Hematopoietic multipotent progenitor cell treated with erythropoietin and hydrocortisone succinate and interleukin-3 and kit ligand, for 6 days (in vitro differentiated cells): ENCODE results near the gene S1PR4.
"Not testable (repeated sequence)": the region's sequence is repeated elsewhere in the genome, so short reads cannot be mapped to it uniquely, and the experiment has no call there.

Source experiments
- DNase-seq: peaks from one replicate; pipeline ENCODE4 v3.0.0-alpha.2; 2015

S1PR4 gene

GRCh38 chr19:3153286-3154230 lies 25.0 kb upstream of the S1PR4 start:
- no peak for DNase-seq

DNA sequence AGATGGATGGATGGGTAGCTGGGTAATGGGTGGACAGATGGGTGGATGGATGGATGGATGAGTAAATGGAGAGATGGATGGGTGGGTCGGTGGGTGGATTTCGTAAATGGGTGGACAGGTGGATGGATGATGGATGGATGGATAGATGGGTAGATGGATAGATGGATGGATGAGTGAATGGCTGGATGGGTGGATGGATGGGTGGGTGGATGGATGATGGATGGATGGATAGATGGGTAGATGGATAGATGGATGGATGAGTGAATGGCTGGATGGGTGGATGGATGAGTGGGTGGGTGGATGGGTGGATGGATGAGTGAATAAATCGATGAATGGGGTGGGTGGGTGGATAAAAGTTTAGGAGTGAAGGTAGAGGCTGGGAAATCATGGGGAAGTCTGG lies 24.1 kb upstream of the S1PR4 start:
- DNase-seq, result not testable (repeated sequence)

GRCh38 chr19:3154957-3155736 lies 23.4 kb upstream of the S1PR4 start:
- DNase-seq, result peak; percentile 94

- DNase-seq, result no peak
Observed at GRCh38 chr19:3157096-3157845, 21.3 kb upstream of the S1PR4 start.

DNA sequence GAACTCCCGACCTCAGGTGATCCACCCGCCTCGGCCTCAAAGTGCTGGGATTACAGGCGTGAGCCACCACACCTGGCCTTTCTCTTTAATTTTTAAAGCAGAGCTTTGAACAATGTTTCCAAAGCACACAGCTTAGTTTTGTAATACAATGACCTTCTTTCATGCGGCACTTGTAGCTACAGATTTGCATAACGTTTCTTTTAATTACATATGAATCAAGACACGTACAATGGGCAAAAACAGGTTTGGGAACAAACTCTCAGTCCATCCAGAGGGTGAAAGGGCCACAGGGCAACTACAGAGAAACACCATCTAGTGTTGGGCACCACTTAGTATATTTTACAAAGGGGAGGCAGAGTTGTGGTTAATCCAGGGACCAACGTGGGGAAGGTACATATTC lies 19.0 kb upstream of the S1PR4 start:
- no peak for DNase-seq

DNA sequence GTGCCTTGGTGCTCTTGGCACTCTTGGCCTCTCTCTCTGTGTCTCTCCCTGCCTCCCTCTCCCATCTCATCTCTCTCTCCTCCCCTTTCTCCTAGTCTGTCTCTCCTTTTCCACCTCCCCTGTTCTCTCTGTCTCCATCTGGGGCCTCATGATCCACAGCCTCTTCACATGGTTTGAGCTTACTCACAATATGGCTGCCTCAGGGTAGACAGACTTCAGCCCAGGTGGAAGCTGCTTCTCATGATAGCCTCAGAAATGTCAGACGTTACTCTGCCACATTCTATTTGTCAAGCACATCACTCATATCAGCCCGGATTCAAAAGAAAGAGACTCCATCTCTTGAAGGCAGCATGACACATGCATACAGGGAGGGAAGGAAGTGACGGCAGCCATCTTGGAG lies 18.4 kb upstream of the S1PR4 start:
- DNase-seq, result no peak

- DNase-seq, result no peak
Observed at GRCh38 chr19:3161453-3161852, 17.1 kb upstream of the S1PR4 start.

GRCh38 chr19:3162418-3163229 lies 15.9 kb upstream of the S1PR4 start:
- DNase-seq, result peak; percentile 73

DNA sequence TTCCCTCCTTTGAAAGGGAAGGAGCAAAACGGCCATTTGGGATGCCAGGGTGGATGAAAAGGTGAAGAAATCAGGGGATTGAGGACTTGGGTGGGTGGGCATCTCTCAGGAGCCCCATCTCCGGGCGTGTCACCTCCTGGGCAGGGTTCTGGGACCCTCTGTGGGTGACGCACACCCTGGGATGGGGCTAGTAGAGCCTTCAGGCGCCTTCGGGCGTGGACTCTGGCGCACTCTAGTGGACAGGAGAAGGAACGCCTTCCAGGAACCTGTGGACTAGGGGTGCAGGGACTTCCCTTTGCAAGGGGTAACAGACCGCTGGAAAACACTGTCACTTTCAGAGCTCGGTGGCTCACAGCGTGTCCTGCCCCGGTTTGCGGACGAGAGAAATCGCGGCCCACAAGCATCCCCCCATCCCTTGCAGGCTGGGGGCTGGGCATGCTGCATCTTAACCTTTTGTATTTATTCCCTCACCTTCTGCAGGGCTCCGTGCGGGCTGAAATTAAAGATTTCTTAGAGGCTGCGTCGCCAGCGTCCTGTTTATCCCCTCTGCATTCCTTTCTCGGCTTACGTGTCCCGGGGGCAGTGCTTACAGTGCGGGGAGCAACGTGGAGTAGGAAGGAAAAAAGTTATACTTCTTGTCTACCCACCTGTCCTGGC lies 15.2 kb upstream of the S1PR4 start:
- peak; percentile 84 for DNase-seq

DNA sequence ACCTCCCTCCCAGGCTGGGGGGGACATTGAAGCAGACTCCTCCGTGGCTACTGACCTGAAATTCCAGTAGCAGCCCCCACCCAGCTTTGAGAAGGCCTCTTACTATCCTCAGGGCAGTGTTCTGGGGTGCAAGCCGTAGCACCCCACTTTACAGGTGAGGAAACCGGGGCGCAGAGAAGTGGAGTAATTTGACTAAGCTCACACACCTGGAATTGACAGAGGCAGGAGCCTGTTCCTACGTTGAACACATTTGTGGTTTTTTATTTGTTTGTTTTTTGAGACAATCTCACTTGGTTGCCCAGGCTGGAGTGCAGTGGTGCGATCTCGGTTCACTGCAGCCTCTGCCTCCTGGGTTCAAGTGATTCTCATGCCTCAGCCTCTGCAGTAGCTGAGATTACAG lies 14.6 kb upstream of the S1PR4 start:
- no peak for DNase-seq

DNA sequence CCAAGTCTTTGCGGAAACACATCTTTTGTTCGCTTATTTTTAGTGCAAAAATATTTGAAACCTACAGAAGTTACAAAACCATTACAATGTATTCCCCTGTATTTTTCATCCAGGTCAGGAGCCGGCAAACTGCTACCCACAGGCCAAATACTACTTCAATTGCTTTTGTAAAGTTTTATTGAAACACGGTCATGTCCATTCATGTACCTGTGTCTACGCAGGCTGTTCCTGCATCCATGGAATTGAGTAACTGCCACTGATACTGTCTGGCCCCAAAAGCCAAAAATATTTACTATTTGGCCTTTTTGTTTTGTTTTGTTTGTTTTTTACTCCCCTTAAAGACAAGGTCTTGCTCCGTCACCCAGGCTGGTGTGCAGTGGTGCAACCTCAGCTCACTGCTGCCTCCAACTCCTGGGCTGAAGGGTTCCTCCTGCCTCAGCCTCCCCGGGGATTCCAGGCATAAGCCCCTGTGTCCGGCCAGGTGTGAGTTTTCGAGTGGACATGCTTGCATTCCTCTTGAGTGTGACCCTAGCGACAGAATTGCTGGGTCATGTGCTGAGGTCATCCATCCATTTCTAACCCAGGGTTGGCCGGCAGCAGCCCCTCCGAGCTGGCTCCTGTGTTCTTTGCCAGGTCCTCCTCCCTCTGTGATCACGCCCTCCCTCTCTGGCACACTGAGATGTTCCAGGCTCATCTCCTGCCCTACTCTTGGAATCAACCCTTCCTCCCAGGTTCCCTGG lies 10.9 kb upstream of the S1PR4 start:
- DNase-seq, result no peak

GRCh38 chr19:3171894-3172672 lies 6.5 kb upstream of the S1PR4 start:
- DNase-seq, result no peak

DNA sequence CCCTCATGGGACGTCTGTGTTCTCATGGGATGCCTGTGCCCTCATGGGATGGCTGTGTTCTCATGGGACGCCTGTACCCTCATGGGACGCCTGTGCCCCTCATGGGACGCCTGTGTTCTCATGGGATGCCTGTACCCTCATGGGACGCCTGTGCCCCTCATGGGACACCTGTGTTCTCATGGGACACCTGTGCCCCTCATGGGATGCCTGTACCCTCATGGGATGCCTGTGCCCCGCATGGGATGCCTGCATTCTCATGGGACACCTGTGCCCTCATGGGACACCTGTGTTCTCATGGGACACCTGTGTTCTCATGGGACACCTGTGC lies 5.9 kb upstream of the S1PR4 start:
- not testable (repeated sequence) for DNase-seq

GRCh38 chr19:3175781-3176714 lies 2.5 kb upstream of the S1PR4 start:
- DNase-seq, result peak; percentile 82

GRCh38 chr19:3176715-3177501 lies 1.7 kb upstream of the S1PR4 start:
- DNase-seq, result peak; percentile 86

GRCh38 chr19:3178973-3179738 lies 587 bp downstream of the S1PR4 start:
- peak; percentile 58 for DNase-seq

DNA sequence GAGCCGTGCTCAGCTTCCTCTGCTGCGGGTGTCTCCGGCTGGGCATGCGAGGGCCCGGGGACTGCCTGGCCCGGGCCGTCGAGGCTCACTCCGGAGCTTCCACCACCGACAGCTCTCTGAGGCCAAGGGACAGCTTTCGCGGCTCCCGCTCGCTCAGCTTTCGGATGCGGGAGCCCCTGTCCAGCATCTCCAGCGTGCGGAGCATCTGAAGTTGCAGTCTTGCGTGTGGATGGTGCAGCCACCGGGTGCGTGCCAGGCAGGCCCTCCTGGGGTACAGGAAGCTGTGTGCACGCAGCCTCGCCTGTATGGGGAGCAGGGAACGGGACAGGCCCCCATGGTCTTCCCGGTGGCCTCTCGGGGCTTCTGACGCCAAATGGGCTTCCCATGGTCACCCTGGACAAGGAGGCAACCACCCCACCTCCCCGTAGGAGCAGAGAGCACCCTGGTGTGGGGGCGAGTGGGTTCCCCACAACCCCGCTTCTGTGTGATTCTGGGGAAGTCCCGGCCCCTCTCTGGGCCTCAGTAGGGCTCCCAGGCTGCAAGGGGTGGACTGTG lies 1.2 kb downstream of the S1PR4 start:
- DNase-seq, result peak; percentile 53
